Prostate gland (tissue), 2 donors: Measurements from ENCODE around the gene FAM83F.

Experiments used
- CTCF ChIP-seq, 4 experiments: fragments of 200-600 bp in 2 of 4; fragments of 450-650 bp in 2 of 4; sonication (generic) in 2 of 4; IDR thresholded peaks; 1 replicate in 3 of 4; 2 replicates in 1 of 4; pipeline ENCODE4 v1.5.1; 2016 to 2019; ENCODE audit warnings: antibody characterized with exemption in 4 of 4, mild to moderate bottlenecking in 2 of 4, moderate library complexity in 2 of 4
- POLR2A ChIP-seq: fragments of 450-650 bp; IDR thresholded peaks from one replicate; pipeline ENCODE4 v1.6.1; 2016; ENCODE audit warnings: antibody characterized with exemption, mild to moderate bottlenecking

DNA sequence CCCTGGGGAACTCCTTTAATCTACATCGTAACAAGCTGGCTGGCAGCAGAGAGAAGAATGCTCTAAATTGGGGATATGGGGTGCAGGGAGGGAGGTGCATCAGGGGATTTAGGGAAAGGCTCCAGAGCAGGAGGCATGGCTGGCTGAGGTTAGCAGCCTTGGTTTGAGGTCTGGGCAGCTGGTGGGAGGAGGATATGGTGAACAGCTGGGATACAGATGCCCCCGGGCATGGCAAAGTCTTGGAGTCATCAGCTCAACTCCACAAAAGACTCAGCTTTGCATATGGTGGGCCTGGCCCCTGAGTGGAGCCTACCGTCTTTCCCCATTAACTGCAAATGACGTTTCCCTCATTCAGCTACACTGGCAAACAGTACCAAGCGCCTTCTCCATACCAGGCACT is 5.4 kb downstream of the FAM83F start:
- TF ChIP-seq CTCF (IDR thresholded peaks at IDR 0.05) (no peak), POLR2A (no peak)
